Cardiac muscle cell (in vitro differentiated cells and primary cell): Measurements from ENCODE around the gene NCBP1. TPM values are rescaled to one million over a fixed set of nuclear protein-coding genes. Genes with fewer than 3 reads are reported as not detected.
"Not testable (repeated sequence)": the region's sequence is repeated elsewhere in the genome, so short reads cannot be mapped to it uniquely, and the experiment has no call there.

Experiments used
- DNase-seq, 2 donors: peaks; one replicate each; pipeline versions ENCODE4 v3.0.0 to v3.0.0-alpha.2; 2010 to 2017; ENCODE audit warnings: low read depth in 1 of 2, low spot score in 1 of 2
- H3K27ac ChIP-seq: fragments of 200-600 bp; sonication (generic); 2 replicates; pipeline ENCODE4 v1.5.1; 2016
- H3K27me3 ChIP-seq: fragments of 200-600 bp; sonication (generic); 2 replicates; pipeline ENCODE4 v1.6.0; 2016; ENCODE audit warnings: control low read depth
- H3K36me3 ChIP-seq: fragments of 200-600 bp; sonication (generic); 2 replicates; pipeline ENCODE4 v1.5.1; 2016; ENCODE audit warnings: control low read depth
- H3K4me1 ChIP-seq: fragments of 200-600 bp; sonication (generic); 2 replicates; pipeline ENCODE4 v1.8.1; 2017; ENCODE audit warnings: low read depth, mild to moderate bottlenecking, mixed run types
- H3K4me3 ChIP-seq: fragments of 200-600 bp; sonication (generic); 2 replicates; pipeline ENCODE4 v1.5.1; 2016; ENCODE audit warnings: mild to moderate bottlenecking
- H3K9me3 ChIP-seq: fragments of 200-600 bp; sonication (generic); 2 replicates; pipeline ENCODE4 v1.5.1; 2017; ENCODE audit warnings: low read depth, mild to moderate bottlenecking, control low read depth
- polyA plus RNA-seq: library from polyadenylated mRNA; unstranded; fragments of >200 nt; fragmentation: Nextera tagmentation; extraction: Ambion mirVana; gene quantifications from 2 replicates; pipeline ENCODE4 v1.2.1, GENCODE V29; 2016
- total RNA-seq: library from RNA; depleted of rRNA; stranded (reverse); fragments of >200 nt; gene quantifications from 2 replicates; pipeline ENCODE4 v1.2.3, GENCODE V29; 2016
- TF ChIP-seq, protein P1 (sequence below): IDR thresholded peaks from 2 replicates; pipeline ENCODE4 v1.5.1; 2012; ENCODE audit warnings: low read depth, mild to moderate bottlenecking, low read length

NCBP1 gene
- total and polyA plus RNA-seq, 2 experiments from 2014 or later = 22.1 to 39.2 TPM

GRCh38 chr9:97601228-97601898, 32.3 kb upstream of the NCBP1 start:
- H3K36me3 ChIP-seq = peaks cover 42% of the 10 kb centered on the region

GRCh38 chr9:97602430-97602829, 31.2 kb upstream of the NCBP1 start:
- TF ChIP-seq, protein P1, sequence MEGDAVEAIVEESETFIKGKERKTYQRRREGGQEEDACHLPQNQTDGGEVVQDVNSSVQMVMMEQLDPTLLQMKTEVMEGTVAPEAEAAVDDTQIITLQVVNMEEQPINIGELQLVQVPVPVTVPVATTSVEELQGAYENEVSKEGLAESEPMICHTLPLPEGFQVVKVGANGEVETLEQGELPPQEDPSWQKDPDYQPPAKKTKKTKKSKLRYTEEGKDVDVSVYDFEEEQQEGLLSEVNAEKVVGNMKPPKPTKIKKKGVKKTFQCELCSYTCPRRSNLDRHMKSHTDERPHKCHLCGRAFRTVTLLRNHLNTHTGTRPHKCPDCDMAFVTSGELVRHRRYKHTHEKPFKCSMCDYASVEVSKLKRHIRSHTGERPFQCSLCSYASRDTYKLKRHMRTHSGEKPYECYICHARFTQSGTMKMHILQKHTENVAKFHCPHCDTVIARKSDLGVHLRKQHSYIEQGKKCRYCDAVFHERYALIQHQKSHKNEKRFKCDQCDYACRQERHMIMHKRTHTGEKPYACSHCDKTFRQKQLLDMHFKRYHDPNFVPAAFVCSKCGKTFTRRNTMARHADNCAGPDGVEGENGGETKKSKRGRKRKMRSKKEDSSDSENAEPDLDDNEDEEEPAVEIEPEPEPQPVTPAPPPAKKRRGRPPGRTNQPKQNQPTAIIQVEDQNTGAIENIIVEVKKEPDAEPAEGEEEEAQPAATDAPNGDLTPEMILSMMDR = no peak
- H3K9me3 ChIP-seq = no peaks in the 10 kb centered on the region
- no peak overlapping the region for H3K4me3 ChIP-seq
- peaks cover 37% of the 10 kb centered on the region for H3K36me3 ChIP-seq
- peaks cover 38% of the 10 kb centered on the region for H3K4me1 ChIP-seq
- peak overlapping the region; percentile 80 for H3K27ac ChIP-seq
- peak in 1 of 2 donors; percentile 63 for DNase-seq
- no peaks in the 10 kb centered on the region for H3K27me3 ChIP-seq

More at GRCh38 chr9:97601228-97601898, 32.3 kb upstream of the NCBP1 start:
- peak overlapping the region; percentile 80 for H3K27ac ChIP-seq
- TF ChIP-seq, protein P1 = no peak
- H3K27me3 ChIP-seq = no peaks in the 10 kb centered on the region
- H3K9me3 ChIP-seq = no peaks in the 10 kb centered on the region
- H3K4me1 ChIP-seq = peaks cover 38% of the 10 kb centered on the region
- no peak overlapping the region for H3K4me3 ChIP-seq
- DNase-seq = no peak

DNA sequence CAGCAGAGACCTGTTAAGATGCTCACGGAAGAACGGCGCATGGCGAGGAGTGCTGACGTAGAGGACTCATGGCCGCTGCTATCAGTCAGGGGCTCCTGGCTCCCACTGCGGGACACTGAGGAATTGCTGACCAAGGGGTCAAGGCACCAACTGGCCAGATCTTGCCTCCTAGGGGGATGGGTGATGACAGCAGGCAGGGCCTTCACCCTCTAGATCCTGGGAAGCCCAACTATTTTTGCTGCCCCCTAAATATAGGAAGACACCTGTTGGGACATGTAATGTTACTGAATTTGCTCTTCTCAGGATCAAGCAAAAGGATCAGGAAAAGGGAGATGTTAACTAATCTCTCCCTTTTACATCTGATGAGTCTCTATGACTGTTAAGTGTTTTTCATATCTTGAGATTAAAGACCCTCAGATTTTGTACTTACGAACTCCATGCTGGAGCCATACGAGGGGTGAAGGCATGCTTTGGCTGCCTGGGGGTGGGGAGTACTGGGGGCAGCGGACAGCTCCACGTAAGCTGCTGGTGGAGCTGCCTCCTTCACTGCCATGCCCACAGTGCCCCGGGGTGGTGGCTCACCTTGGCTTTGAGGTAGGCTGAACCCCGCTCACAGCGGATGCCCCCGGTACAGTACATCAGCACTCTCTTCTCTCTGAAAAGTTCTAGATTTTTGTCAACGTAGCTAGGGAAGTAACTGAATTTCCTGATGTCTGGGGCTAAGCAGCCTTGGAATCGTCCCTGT, 28.5 kb upstream of the NCBP1 start:
- Histone ChIP-seq H3K4me3 (no peak overlapping the region), H3K27ac (peak overlapping the region; percentile 74), H3K4me1 (peaks cover 22% of the 10 kb centered on the region), H3K36me3 (peaks cover 38% of the 10 kb centered on the region), H3K27me3 (no peaks in the 10 kb centered on the region), H3K9me3 (no peaks in the 10 kb centered on the region)
- DNase-seq = no peak
- TF ChIP-seq, protein P1 = no peak

GRCh38 chr9:97615439-97616072, 18.1 kb upstream of the NCBP1 start:
- TF ChIP-seq, protein P1 = peak; percentile 81
- Histone ChIP-seq H3K36me3 (peaks cover 20% of the 10 kb centered on the region), H3K4me3 (no peak overlapping the region), H3K27me3 (no peaks in the 10 kb centered on the region), H3K9me3 (no peaks in the 10 kb centered on the region), H3K27ac (peak overlapping the region; percentile 53), H3K4me1 (no peaks in the 10 kb centered on the region)
- peak; percentile 76 to 80 for DNase-seq

DNA sequence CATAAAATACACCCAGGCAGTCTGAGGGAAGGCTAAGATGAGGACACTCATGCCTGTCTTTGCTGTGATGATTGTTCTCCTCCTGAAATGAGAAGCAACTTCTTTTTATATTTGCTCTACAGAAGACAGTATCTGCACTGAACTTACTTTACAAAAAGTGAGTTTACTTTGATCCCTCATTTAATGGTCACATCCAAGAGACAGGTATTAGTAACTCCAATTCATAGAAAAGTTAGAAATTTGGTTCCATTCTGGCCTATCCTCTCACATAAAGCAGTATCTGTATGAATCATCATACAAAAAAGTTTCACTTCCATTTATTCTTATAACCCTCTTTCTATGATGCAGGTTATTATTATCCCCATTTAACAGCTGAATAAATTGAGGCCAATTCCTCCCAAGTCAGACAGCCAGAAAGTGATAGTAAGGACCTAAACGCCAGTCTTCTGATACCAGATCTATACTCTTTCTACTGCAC, 15.6 kb upstream of the NCBP1 start:
- Histone ChIP-seq H3K27me3 (no peaks in the 10 kb centered on the region), H3K4me3 (no peak overlapping the region), H3K9me3 (no peaks in the 10 kb centered on the region), H3K4me1 (no peaks in the 10 kb centered on the region), H3K36me3 (peaks cover 12% of the 10 kb centered on the region), H3K27ac (no peak overlapping the region)
- no peak for DNase-seq
- TF ChIP-seq, protein P1 = no peak

GRCh38 chr9:97620063-97620462, 13.6 kb upstream of the NCBP1 start:
- H3K9me3 ChIP-seq, H3K27me3 ChIP-seq, H3K27ac ChIP-seq, DNase-seq, H3K4me3 ChIP-seq, H3K4me1 ChIP-seq: not testable (repeated sequence)
- peaks cover 12% of the 10 kb centered on the region for H3K36me3 ChIP-seq

DNA sequence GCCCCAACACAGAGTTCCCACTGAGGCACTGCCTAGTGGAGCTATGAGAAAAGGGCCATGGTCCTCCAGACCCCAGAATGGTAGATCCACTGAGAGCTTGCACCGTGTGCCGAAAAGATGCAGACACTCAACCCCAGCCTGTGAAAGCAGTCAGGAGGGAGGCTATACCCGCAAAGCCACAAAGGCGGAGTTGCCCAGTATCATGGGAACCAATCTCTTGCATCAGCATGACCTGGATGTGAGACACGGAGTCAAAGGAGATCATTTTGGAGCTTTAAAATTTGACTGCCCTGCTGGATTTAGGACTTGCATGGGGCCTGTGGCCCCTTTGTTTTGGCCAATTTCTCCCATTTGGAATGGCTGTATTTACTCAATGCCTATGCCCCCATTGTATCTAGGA, 11.1 kb upstream of the NCBP1 start:
- not testable (repeated sequence) for H3K27me3 ChIP-seq, H3K9me3 ChIP-seq, H3K27ac ChIP-seq, H3K4me3 ChIP-seq, DNase-seq, H3K36me3 ChIP-seq
- peaks cover 28% of the 10 kb centered on the region for H3K4me1 ChIP-seq
